Frontal cortex (tissue), 4 donors: ENCODE results near the gene C19orf47. TPM values are rescaled to one million over a fixed set of nuclear protein-coding genes. Genes with fewer than 3 reads are reported as not detected.
A peak's percentile ranks its signal among the peaks of the same experiment; 100 is the strongest.

ENCODE experiments used
- DNase-seq, 2 donors: peaks; one replicate each; pipeline ENCODE4 v3.0.0; 2012; ENCODE audit warnings: low spot score in 2 of 2
- FAIRE-seq: peaks from 2 replicates; lab custom pipeline; 2012; peaks lifted over from hg19 to GRCh38; lab: Jason Lieb, UNC
- total RNA-seq: library from RNA; depleted of rRNA; stranded (reverse); fragments of >200 nt; gene quantifications from one replicate; pipeline ENCODE4 v1.2.3, GENCODE V29; 2014
- donor health status: control.
- donor health status: control.
- donor health status: control.

Gene C19orf47
- 9.8 TPM for total RNA-seq

- FAIRE-seq (no peak), DNase-seq (peak; percentile 100)
Measured at GRCh38 chr19:40348125-40348913, at the start of gene C19orf47, which contains the start of gene PLD3. Gene C19orf47, minus strand, starts transcription at chr19:40348397. Its CDS starts 6,540 bp downstream, at chr19:40341857. Gene PLD3, plus strand, starts transcription at chr19:40348695. Its CDS starts 17,789 bp downstream, at chr19:40366484.

- no peak for FAIRE-seq
- DNase-seq, result no peak
Measured at GRCh38 chr19:40397568-40397906, 49.3 kb upstream of the C19orf47 start.

- FAIRE-seq, result no peak
- DNase-seq, result no peak
Measured at GRCh38 chr19:40396886-40397567, 48.8 kb upstream of the C19orf47 start.

GRCh38 chr19:40395956-40396355 is 47.8 kb upstream of the C19orf47 start:
- no peak for DNase-seq
- no peak for FAIRE-seq

GRCh38 chr19:40394816-40395210 is 46.6 kb upstream of the C19orf47 start:
- DNase-seq (no peak), FAIRE-seq (no peak)

GRCh38 chr19:40393894-40394815 is 46.0 kb upstream of the C19orf47 start:
- FAIRE-seq (no peak), DNase-seq (no peak)

- DNase-seq (no peak), FAIRE-seq (no peak)
Measured at GRCh38 chr19:40392894-40393517, 44.8 kb upstream of the C19orf47 start.

GRCh38 chr19:40392123-40392522 is 43.9 kb upstream of the C19orf47 start:
- FAIRE-seq (no peak), DNase-seq (no peak)

- no peak for FAIRE-seq
- DNase-seq, result no peak
Measured at GRCh38 chr19:40390084-40390742, 42.0 kb upstream of the C19orf47 start, which contains the start of gene HIPK4. Gene HIPK4, minus strand, starts transcription at chr19:40390181. Its CDS starts 279 bp downstream, at chr19:40389902.

GRCh38 chr19:40389404-40390083 is 41.3 kb upstream of the C19orf47 start:
- no peak for FAIRE-seq
- DNase-seq, result no peak

- DNase-seq, result no peak
- no peak for FAIRE-seq
Measured at GRCh38 chr19:40388481-40388880, 40.3 kb upstream of the C19orf47 start.

- FAIRE-seq (no peak), DNase-seq (no peak)
Measured at GRCh38 chr19:40387155-40387554, 39.0 kb upstream of the C19orf47 start.

GRCh38 chr19:40383668-40384248 is 35.6 kb upstream of the C19orf47 start:
- DNase-seq, result no peak
- no peak for FAIRE-seq

- DNase-seq, result no peak
- FAIRE-seq, result no peak
Measured at GRCh38 chr19:40381321-40381720, 33.1 kb upstream of the C19orf47 start.

- DNase-seq (no peak), FAIRE-seq (no peak)
Measured at GRCh38 chr19:40380199-40381037, 32.2 kb upstream of the C19orf47 start.

- no peak for FAIRE-seq
- no peak for DNase-seq
Measured at GRCh38 chr19:40379446-40380198, 31.4 kb upstream of the C19orf47 start.

GRCh38 chr19:40378509-40378908 is 30.3 kb upstream of the C19orf47 start:
- DNase-seq (no peak), FAIRE-seq (no peak)
